Gastroesophageal sphincter (tissue), 4 donors: ENCODE measurements around the gene ADGRD2. TPM values are rescaled to one million over a fixed set of nuclear protein-coding genes. Genes with fewer than 3 reads are reported as not detected.

Source experiments
- ATAC-seq: fragments of 150-250 bp; one replicate; pipeline ENCODE4 v1.9.1; 2016; ENCODE audit warnings: mild to moderate bottlenecking, moderate library complexity
- H3K27ac ChIP-seq, 4 donors: fragments of 200-600 bp; sonication (generic) in 3 of 4; 1 replicate in 3 of 4; 2 replicates in 1 of 4; pipeline ENCODE4 v1.5.1; 2016 to 2019
- H3K27me3 ChIP-seq: fragments of 200-600 bp; sonication (generic); one replicate; pipeline ENCODE4 v1.5.1; 2019
- H3K36me3 ChIP-seq, 2 donors: fragments of 200-600 bp; sonication (generic); one replicate each; pipeline ENCODE4 v1.5.1; 2019; ENCODE audit warnings: control low read depth in 1 of 2
- H3K4me1 ChIP-seq, 3 donors: fragments of 200-600 bp; sonication (generic); 1 replicate in 2 of 3; 2 replicates in 1 of 3; pipeline ENCODE4 v1.5.1; 2016 to 2019; ENCODE audit warnings: control low read depth in 2 of 3
- H3K4me3 ChIP-seq, 2 donors: fragments of 200-600 bp; sonication (generic); one replicate each; pipeline ENCODE4 v1.5.1; 2019; ENCODE audit warnings: mild to moderate bottlenecking in 1 of 2, moderate library complexity in 1 of 2
- H3K9me3 ChIP-seq, 3 donors: fragments of 200-600 bp; sonication (generic); one replicate each; pipeline ENCODE4 v1.5.1; 2017 to 2019; ENCODE audit warnings: control low read depth in 2 of 3
- EP300 ChIP-seq: sonication (generic); formaldehyde crosslinking; IDR thresholded peaks from one replicate; pipeline ENCODE4 v1.6.1; 2017; ENCODE audit warnings: antibody characterized with exemption, mild to moderate bottlenecking
- POLR2A ChIP-seq, 2 donors: fragments of 450-650 bp; IDR thresholded peaks; one replicate each; pipeline ENCODE4 v1.6.1; 2017; ENCODE audit warnings: antibody characterized with exemption in 2 of 2, mild to moderate bottlenecking in 2 of 2, moderate library complexity in 1 of 2
- POLR2AphosphoS5 ChIP-seq: sonication (generic); formaldehyde crosslinking; IDR thresholded peaks from one replicate; pipeline ENCODE4 v1.6.1; 2017; ENCODE audit warnings: antibody characterized with exemption
- WGBS, 2 donors: methylation state at CpG; one replicate each; pipeline ENCODE4 v1.1.5; 2018; ENCODE audit warnings: low coverage in 1 of 2; 5-methylcytosine and 5-hydroxymethylcytosine counted together
- total RNA-seq, 4 donors: library from RNA; depleted of rRNA; stranded (reverse); fragments of >200 nt; gene quantifications; one replicate each; pipeline ENCODE4 v1.1.0, GENCODE V29; 2016
- TF ChIP-seq, protein P1 (sequence below), 4 experiments: fragments of 200-600 bp in 2 of 4; fragments of 450-650 bp in 2 of 4; sonication (generic) in 1 of 4; IDR thresholded peaks; one replicate each; pipeline ENCODE4 v1.5.1; 2017 to 2019; ENCODE audit warnings: antibody characterized with exemption in 4 of 4, mild to moderate bottlenecking in 2 of 4, moderate library complexity in 2 of 4

Gene ADGRD2
- total RNA-seq, 4 donors from 2014 or later: not detected

DNA sequence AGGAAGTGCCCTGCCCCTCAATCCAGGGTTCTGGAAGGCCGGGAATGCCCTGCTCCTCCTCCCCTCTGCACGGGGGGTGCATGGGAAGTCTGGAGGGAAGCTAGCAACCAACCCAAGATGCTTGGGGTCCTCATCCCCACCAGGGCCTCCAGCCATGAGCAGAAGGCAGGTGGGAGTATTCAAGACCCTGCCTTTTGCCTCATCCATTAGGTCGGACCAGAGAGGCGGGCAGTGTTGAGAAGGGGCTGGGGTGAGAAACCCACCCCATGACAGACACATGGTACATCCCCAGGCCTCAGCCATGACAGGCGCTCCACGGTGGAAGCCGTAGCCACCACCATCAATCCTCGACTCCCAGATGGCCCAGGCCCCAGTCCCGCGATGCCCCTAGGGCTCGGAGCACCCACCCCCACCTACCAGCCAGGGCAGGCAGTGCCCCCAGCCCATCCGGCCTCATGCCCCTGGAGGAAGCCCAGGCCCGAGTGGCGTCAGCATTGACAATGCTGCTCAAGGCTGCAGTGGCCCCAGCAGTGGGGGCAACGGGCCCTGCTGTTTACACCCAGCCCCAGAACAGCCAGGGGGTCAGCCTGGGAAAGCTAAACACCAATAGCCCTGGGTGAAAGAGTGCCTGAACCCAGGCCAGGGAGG, 48.4 kb downstream of the ADGRD2 start:
- peaks cover 93% of the 10 kb centered on the region for H3K27me3 ChIP-seq
- no peaks in the 10 kb centered on the region for H3K9me3 ChIP-seq
- H3K27ac ChIP-seq: no peak overlapping the region
- no peaks in the 10 kb centered on the region for H3K36me3 ChIP-seq
- no peak for ATAC-seq
- TF ChIP-seq EP300: no peak
- TF ChIP-seq POLR2A (IDR thresholded peaks at IDR 0.05): no peak
- TF ChIP-seq POLR2AphosphoS5: no peak
- TF ChIP-seq, protein P1, sequence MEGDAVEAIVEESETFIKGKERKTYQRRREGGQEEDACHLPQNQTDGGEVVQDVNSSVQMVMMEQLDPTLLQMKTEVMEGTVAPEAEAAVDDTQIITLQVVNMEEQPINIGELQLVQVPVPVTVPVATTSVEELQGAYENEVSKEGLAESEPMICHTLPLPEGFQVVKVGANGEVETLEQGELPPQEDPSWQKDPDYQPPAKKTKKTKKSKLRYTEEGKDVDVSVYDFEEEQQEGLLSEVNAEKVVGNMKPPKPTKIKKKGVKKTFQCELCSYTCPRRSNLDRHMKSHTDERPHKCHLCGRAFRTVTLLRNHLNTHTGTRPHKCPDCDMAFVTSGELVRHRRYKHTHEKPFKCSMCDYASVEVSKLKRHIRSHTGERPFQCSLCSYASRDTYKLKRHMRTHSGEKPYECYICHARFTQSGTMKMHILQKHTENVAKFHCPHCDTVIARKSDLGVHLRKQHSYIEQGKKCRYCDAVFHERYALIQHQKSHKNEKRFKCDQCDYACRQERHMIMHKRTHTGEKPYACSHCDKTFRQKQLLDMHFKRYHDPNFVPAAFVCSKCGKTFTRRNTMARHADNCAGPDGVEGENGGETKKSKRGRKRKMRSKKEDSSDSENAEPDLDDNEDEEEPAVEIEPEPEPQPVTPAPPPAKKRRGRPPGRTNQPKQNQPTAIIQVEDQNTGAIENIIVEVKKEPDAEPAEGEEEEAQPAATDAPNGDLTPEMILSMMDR (IDR thresholded peaks at IDR 0.05): no peak
- peaks cover 0 to 10% (median 4%) of the 10 kb centered on the region in 3 donors for H3K4me1 ChIP-seq
- no peak overlapping the region for H3K4me3 ChIP-seq
- WGBS, 2 donors: no CpG with 5 or more reads among the region's 15 CpGs

GRCh38 chr9:124499216-124499615, 49.0 kb downstream of the ADGRD2 start:
- peaks cover 93% of the 10 kb centered on the region for H3K27me3 ChIP-seq
- no peaks in the 10 kb centered on the region for H3K9me3 ChIP-seq
- ATAC-seq: no peak
- no peak overlapping the region for H3K4me3 ChIP-seq
- no peak for TF ChIP-seq POLR2A (IDR thresholded peaks at IDR 0.05)
- no peak for TF ChIP-seq EP300
- no peak overlapping the region for H3K27ac ChIP-seq
- H3K36me3 ChIP-seq: no peaks in the 10 kb centered on the region
- WGBS, 2 donors: 75% methylated on average over 2 of the region's 3 CpGs; no CpG with 5 or more reads in 1 of the 2 donors
- H3K4me1 ChIP-seq: peaks cover 0 to 16% (median 7%) of the 10 kb centered on the region in 3 donors

DNA sequence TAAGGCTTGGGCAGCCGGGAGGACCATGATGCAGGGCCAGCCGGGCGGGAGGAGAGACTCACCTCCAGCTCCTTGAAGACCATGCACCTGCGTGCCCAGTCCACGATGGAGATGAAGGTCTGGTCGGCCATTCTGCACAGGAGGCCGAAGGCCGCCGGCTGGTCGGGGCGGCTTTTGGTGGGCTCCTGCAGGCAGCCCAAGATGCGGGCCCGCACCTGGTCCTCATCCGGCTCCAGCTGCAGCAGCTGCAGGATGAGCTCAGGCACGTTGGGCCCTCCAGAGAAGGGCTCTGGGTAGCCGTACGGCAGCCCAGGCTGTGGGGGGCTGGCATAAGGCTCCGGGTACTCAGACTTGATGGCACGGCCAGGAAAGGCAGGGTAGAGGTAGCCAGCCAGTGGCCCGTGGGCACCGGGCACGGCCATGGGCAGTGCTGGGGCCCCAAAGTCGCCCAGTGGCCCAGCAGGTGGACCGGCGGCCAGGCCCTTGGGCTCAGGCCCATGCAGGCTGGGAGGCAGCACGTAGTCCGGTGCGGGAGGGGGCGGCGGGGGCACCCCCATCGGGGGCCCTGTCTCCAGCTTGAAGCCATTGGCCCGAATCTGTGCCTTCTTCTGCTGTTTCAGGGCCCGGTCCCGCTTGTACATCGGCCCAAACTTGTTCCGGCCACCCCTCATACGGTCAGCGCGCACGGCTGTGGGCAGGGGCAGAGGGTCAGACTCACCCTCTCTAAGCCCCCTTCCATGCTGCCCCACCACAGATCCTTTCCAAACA, 50.0 kb downstream of the ADGRD2 start:
- no peak for ATAC-seq
- no peak overlapping the region for H3K27ac ChIP-seq

GRCh38 chr9:124500796-124501611, 50.8 kb downstream of the ADGRD2 start:
- no peak for ATAC-seq
- H3K27ac ChIP-seq: no peak overlapping the region
- no peaks in the 10 kb centered on the region for H3K9me3 ChIP-seq
- peaks cover 0 to 24% (median 13%) of the 10 kb centered on the region in 3 donors for H3K4me1 ChIP-seq
- H3K27me3 ChIP-seq: peaks cover 94% of the 10 kb centered on the region
- no peaks in the 10 kb centered on the region for H3K36me3 ChIP-seq
- TF ChIP-seq EP300: no peak
- TF ChIP-seq POLR2A (IDR thresholded peaks at IDR 0.05): no peak
- TF ChIP-seq, protein P1 (IDR thresholded peaks at IDR 0.05): no peak
- no peak for TF ChIP-seq POLR2AphosphoS5
- no peak overlapping the region for H3K4me3 ChIP-seq
- WGBS, 2 donors: 51 to 100% methylated on average over 3 to 4 of the region's 12 CpGs

More for the DNA sequence above, 50.0 kb downstream of the ADGRD2 start:
- Histone ChIP-seq H3K27me3 (peaks cover 94% of the 10 kb centered on the region), H3K4me1 (peaks cover 0 to 24% (median 13%) of the 10 kb centered on the region in 3 donors), H3K4me3 (no peak overlapping the region), H3K9me3 (no peaks in the 10 kb centered on the region), H3K36me3 (no peaks in the 10 kb centered on the region)
- no peak for TF ChIP-seq POLR2AphosphoS5
- TF ChIP-seq POLR2A (IDR thresholded peaks at IDR 0.05): no peak
- TF ChIP-seq, protein P1 (IDR thresholded peaks at IDR 0.05): no peak
- TF ChIP-seq EP300: no peak
- 88% methylated on average over 8 of the region's 40 CpGs; no CpG with 5 or more reads in 1 of the 2 donors for WGBS, 2 donors

DNA sequence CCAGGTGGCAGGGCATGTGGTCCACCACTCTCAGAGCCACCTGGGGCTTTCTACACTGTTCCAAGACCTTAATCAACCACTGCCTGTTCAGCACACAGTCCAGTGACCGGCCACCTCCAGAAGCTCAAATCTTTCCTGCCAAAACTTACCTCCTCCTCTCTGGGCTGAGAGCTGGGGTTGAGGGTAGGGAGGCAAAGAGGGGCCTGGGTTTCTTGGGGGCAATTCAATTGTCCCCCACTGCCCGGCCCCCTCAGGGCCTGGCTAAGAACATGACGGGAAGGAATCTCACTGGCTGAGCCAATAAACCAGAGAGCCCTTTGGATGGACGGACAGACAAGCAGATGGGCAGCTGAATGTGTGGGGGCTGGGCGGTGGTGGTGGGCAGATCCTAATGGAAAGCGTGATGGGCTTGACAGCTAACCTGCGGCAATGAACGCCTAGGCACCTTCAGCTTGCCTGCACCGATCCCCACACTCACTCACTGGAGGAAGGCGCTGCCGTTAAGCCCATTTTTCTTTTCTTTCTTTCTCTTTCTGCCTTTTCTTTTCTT, 51.6 kb downstream of the ADGRD2 start:
- H3K27ac ChIP-seq: no peak overlapping the region
- peaks cover 0 to 24% (median 13%) of the 10 kb centered on the region in 3 donors for H3K4me1 ChIP-seq
- H3K36me3 ChIP-seq: no peaks in the 10 kb centered on the region
- TF ChIP-seq, protein P1 (IDR thresholded peaks at IDR 0.05): no peak
- TF ChIP-seq POLR2A (IDR thresholded peaks at IDR 0.05): no peak
- TF ChIP-seq EP300: no peak
- no peak for TF ChIP-seq POLR2AphosphoS5
- 64 to 68% methylated on average over 3 to 4 of the region's 11 CpGs for WGBS, 2 donors
- no peak for ATAC-seq
- H3K4me3 ChIP-seq: no peak overlapping the region
- H3K27me3 ChIP-seq: peaks cover 94% of the 10 kb centered on the region
- H3K9me3 ChIP-seq: no peaks in the 10 kb centered on the region
